Fibroblast of the aortic adventitia (primary cell): ENCODE data around the gene DNAJB12. TPM values are rescaled to one million over a fixed set of nuclear protein-coding genes. Genes with fewer than 3 reads are reported as not detected.

Experiments
- small RNA-seq: library from RNA; depleted of rRNA; stranded (forward); fragments of <200 nt; gene quantifications from one replicate; pipeline ENCODE3, GENCODE V24; 2012
- total RNA-seq: library from RNA; depleted of rRNA; stranded (reverse); fragments of >200 nt; gene quantifications from 2 replicates; pipeline ENCODE4 v1.2.3, GENCODE V29; 2012; ENCODE audit warnings: low replicate concordance

The DNAJB12 gene
- total RNA-seq, 1 donor = 24.5 TPM

Small RNAs within 50 kb of the gene (small RNA-seq; reads per million reads assigned to genes)
- not detected for gene RNU6-805P

Other genes with a start within 250 kb of the DNAJB12 start
- 16.4 and 61.7 TPM in 2 replicates for gene ANAPC16, start 138.9 kb downstream of the DNAJB12 start, total RNA-seq
- 44.4 and 49.2 TPM in 2 replicates for gene ASCC1, start 138.6 kb downstream of the DNAJB12 start, total RNA-seq
- gene DDIT4, start 81.0 kb downstream of the DNAJB12 start, total RNA-seq = 52.4 and 166 TPM in 2 replicates